B cell (primary cell): Measurements from ENCODE around the gene MRPL55. TPM values are rescaled to one million over a fixed set of nuclear protein-coding genes. Genes with fewer than 3 reads are reported as not detected.
A peak's percentile ranks its signal among the peaks of the same experiment; 100 is the strongest.

Experiments used
- ATAC-seq: fragments of 200-7000 bp; cut with Tn5 transposase; one replicate; pipeline ENCODE4 v1.10.0; 2021; ENCODE audit warnings: low read depth, mild to moderate bottlenecking, moderate number of reproducible peaks, moderate library complexity
- CTCF ChIA-PET: fragments of 350-600 bp; sonication (Branson Sonifier 250); formaldehyde crosslinking; loops from one replicate; lab custom pipeline; 2021; ENCODE audit warnings: antibody characterized with exemption, inconsistent platforms; lab: Charles Lee
- POLR2A ChIA-PET: fragments of 350-600 bp; sonication (Branson Sonifier 250); formaldehyde crosslinking; loops from one replicate; lab custom pipeline; 2021; ENCODE audit warnings: antibody characterized with exemption; lab: Charles Lee
- DNase-seq: peaks from one replicate; pipeline ENCODE4 v3.0.0; 2013
- H2AFZ ChIP-seq: 2 replicates; pipeline ENCODE4 v1.6.1; 2012; ENCODE audit warnings: mild to moderate bottlenecking, low read depth, low read length; ENCODE audit not compliant: insufficient read depth, poor library complexity, severe bottlenecking
- H3K27ac ChIP-seq, 2 donors: 1 replicate in 1 of 2; 2 replicates in 1 of 2; pipeline ENCODE4 v1.5.1; 2012 to 2013; ENCODE audit warnings: low read length in 2 of 2, mild to moderate bottlenecking in 2 of 2, moderate library complexity in 1 of 2
- H3K27me3 ChIP-seq, 4 experiments: fragments of 200-600 bp in 1 of 4; sonication (generic) in 1 of 4; replicated peaks in 1 of 4; 1 replicate in 2 of 4; 2 replicates in 2 of 4; pipeline versions ENCODE4 v1.6.1 to v1.7.0; 2013 to 2016; ENCODE audit warnings: low read length in 3 of 4, mild to moderate bottlenecking in 2 of 4, mixed read lengths in 1 of 4, moderate library complexity in 1 of 4; ENCODE audit not compliant: insufficient read depth in 4 of 4, control insufficient read depth in 3 of 4; ENCODE audit errors: control extremely low read depth in 1 of 4
- H3K36me3 ChIP-seq, 2 experiments: replicated peaks in 1 of 2; 1 replicate in 1 of 2; 2 replicates in 1 of 2; pipeline versions ENCODE4 v1.6.1 to v1.7.1; 2013; ENCODE audit warnings: low read length in 1 of 2; ENCODE audit not compliant: insufficient read depth in 2 of 2, control insufficient read depth in 1 of 2; ENCODE audit errors: control extremely low read depth in 1 of 2, extremely low read depth in 1 of 2
- H3K4me1 ChIP-seq, 2 donors: fragments of 200-600 bp in 1 of 2; sonication (generic) in 1 of 2; 1 replicate in 1 of 2; 2 replicates in 1 of 2; pipeline versions ENCODE4 v1.5.1 to v1.6.1; 2013 to 2017; ENCODE audit warnings: low read length in 2 of 2; ENCODE audit not compliant: control insufficient read depth in 2 of 2, insufficient read depth in 2 of 2
- H3K4me2 ChIP-seq: replicated peaks from 2 replicates; pipeline ENCODE3; 2012; ENCODE audit warnings: mild to moderate bottlenecking, low read depth, low read length; ENCODE audit not compliant: poor library complexity, severe bottlenecking
- H3K4me3 ChIP-seq, 5 experiments: fragments of 200-600 bp in 1 of 5; sonication (generic) in 1 of 5; 1 replicate in 3 of 5; 2 replicates in 2 of 5; pipeline versions ENCODE4 v1.5.1 to v1.7.0; 2011 to 2016; ENCODE audit warnings: low read length in 4 of 5, mild to moderate bottlenecking in 4 of 5, low read depth in 2 of 5, control low read depth in 1 of 5, moderate library complexity in 1 of 5; ENCODE audit not compliant: insufficient read depth in 1 of 5; ENCODE audit errors: control extremely low read depth in 1 of 5, extremely low read depth in 1 of 5
- H3K79me2 ChIP-seq: fragments of 200-600 bp; sonication (generic); one replicate; pipeline ENCODE4 v1.6.0; 2016; ENCODE audit warnings: low read length; ENCODE audit not compliant: control insufficient read depth, insufficient read depth
- H3K9ac ChIP-seq: fragments of 200-600 bp; sonication (generic); 2 replicates; pipeline ENCODE4 v1.6.1; 2017; ENCODE audit warnings: mild to moderate bottlenecking, low read length, moderate library complexity
- H3K9me3 ChIP-seq, 3 donors: one replicate each; pipeline versions ENCODE4 v1.6.1 to v1.7.1; 2013; ENCODE audit warnings: low read length in 2 of 3; ENCODE audit not compliant: control insufficient read depth in 2 of 3, insufficient read depth in 1 of 3; ENCODE audit errors: control extremely low read depth in 1 of 3
- H4K20me1 ChIP-seq: 2 replicates; pipeline ENCODE4 v1.6.0; 2012; ENCODE audit warnings: mild to moderate bottlenecking, low read length; ENCODE audit not compliant: insufficient read depth, control insufficient read depth, poor library complexity, severe bottlenecking
- H3K27ac Mint-ChIP-seq: one replicate; pipeline ENCODE4 v1.8.0; 2021; ENCODE audit warnings: mixed read lengths
- H3K27me3 Mint-ChIP-seq: one replicate; pipeline ENCODE4 v1.8.0; 2021; ENCODE audit warnings: mixed read lengths
- H3K4me1 Mint-ChIP-seq: one replicate; pipeline ENCODE4 v1.8.0; 2021; ENCODE audit warnings: mixed read lengths
- H3K4me3 Mint-ChIP-seq: one replicate; pipeline ENCODE4 v1.8.0; 2021; ENCODE audit warnings: mixed read lengths
- H3K9me3 Mint-ChIP-seq: one replicate; pipeline ENCODE4 v1.8.0; 2022; ENCODE audit warnings: mixed read lengths; ENCODE audit not compliant: insufficient read depth
- EZH2 ChIP-seq: IDR thresholded peaks from 2 replicates; pipeline ENCODE4 v1.6.1; 2012; ENCODE audit warnings: borderline replicate concordance, low read depth, mild to moderate bottlenecking, moderate library complexity, low read length; ENCODE audit not compliant: insufficient read depth, poor library complexity, severe bottlenecking
- WGBS: methylation state at CpG from one replicate; pipeline ENCODE4 v1.1.5; 2013; ENCODE audit warnings: missing lambda C conversion rate; ENCODE audit not compliant: insufficient coverage; 5-methylcytosine and 5-hydroxymethylcytosine counted together
- intact Hi-C: fragments of 100-400 bp; cut with micrococcal nuclease; formaldehyde crosslinking; loops from one replicate; pipeline ENCODE4 v1.10.0; 2022
- polyA plus RNA-seq: library from polyadenylated mRNA; depleted of rRNA; stranded (reverse); fragments of >200 nt; gene quantifications from 2 replicates; pipeline ENCODE4 v1.2.3, GENCODE V29; 2012
- total RNA-seq, 2 donors: library from RNA; stranded (reverse); fragments of 120-200 nt in 1 of 2; gene quantifications; 1 replicate in 1 of 2; 2 replicates in 1 of 2; pipeline versions ENCODE4 v1.2.3 to v1.2.4, GENCODE V29; 2013 to 2022
- TF ChIP-seq, protein P1 (sequence below): fragments of 200-600 bp; IDR thresholded peaks from one replicate; pipeline ENCODE4 v1.8.0; 2022; ENCODE audit warnings: antibody characterized with exemption, mild to moderate bottlenecking

Gene MRPL55
- total and polyA plus RNA-seq, 2 donors (not counting 1 experiment from before 2014, with no cell fraction given) = 38.9 to 297 TPM

DNA sequence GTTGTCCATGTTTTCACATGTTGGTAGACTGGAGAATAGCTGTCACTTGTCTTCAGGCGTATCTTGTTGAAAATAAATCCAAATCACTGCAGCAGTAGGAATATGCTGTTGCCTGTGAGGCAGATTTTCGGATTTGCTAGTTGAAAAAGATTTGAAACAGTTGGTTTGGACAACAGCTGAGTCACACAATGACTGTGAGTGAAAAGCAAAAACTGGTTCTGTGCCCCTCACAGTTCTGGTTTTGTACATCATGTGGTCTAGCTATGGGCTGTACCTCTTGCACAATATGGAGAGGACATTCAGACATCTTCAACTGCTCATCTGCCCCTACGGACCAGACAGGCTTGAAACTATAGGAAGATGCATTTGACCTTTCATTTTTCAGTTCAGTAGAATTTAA, 24.8 kb downstream of the MRPL55 start:
- Histone ChIP-seq H4K20me1 (peaks cover 72% of the 10 kb centered on the region), H3K27me3 (no peaks in the 10 kb centered on the region), H3K9me3 (no peaks in the 10 kb centered on the region), H3K4me3 (peak overlapping the region; percentile 78 to 97 (median 91)), H3K4me1 (peaks cover 64 to 70% of the 10 kb centered on the region in 2 donors), H3K9ac (peak overlapping the region; percentile 93), H3K27ac (peak overlapping the region in 1 of 2 donors; percentile 96), H3K4me2 (peak overlapping the region; percentile 98), H2AFZ (no peak overlapping the region), H3K79me2 (peaks cover 96% of the 10 kb centered on the region), H3K36me3 (peaks cover 0 to 8% of the 10 kb centered on the region in 2 experiments)
- 49% methylated on average over 3 of the region's 3 CpGs for WGBS
- CTCF ChIA-PET = interaction anchor here (0.7 kb wide), 1 partner anchor 327 kb away, joined by 3 read pairs; no protein-coding TSS in a partner anchor
- Mint-ChIP-seq H3K27me3 (no peaks in the 10 kb centered on the region), H3K4me3 (peak overlapping the region; percentile 94), H3K27ac (peak overlapping the region; percentile 93), H3K4me1 (peaks cover 63% of the 10 kb centered on the region), H3K9me3 (no peaks in the 10 kb centered on the region)
- POLR2A ChIA-PET = interaction anchor here (2.6 kb wide), 1 partner anchor 25 kb away, joined by 6 read pairs; the partner anchor contains the start of gene MRPL55
- ATAC-seq (no peak), DNase-seq (no peak)
- TF ChIP-seq, protein P1, sequence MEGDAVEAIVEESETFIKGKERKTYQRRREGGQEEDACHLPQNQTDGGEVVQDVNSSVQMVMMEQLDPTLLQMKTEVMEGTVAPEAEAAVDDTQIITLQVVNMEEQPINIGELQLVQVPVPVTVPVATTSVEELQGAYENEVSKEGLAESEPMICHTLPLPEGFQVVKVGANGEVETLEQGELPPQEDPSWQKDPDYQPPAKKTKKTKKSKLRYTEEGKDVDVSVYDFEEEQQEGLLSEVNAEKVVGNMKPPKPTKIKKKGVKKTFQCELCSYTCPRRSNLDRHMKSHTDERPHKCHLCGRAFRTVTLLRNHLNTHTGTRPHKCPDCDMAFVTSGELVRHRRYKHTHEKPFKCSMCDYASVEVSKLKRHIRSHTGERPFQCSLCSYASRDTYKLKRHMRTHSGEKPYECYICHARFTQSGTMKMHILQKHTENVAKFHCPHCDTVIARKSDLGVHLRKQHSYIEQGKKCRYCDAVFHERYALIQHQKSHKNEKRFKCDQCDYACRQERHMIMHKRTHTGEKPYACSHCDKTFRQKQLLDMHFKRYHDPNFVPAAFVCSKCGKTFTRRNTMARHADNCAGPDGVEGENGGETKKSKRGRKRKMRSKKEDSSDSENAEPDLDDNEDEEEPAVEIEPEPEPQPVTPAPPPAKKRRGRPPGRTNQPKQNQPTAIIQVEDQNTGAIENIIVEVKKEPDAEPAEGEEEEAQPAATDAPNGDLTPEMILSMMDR = no peak
- no peak for TF ChIP-seq EZH2
- intact Hi-C loops = no loop called here

DNA sequence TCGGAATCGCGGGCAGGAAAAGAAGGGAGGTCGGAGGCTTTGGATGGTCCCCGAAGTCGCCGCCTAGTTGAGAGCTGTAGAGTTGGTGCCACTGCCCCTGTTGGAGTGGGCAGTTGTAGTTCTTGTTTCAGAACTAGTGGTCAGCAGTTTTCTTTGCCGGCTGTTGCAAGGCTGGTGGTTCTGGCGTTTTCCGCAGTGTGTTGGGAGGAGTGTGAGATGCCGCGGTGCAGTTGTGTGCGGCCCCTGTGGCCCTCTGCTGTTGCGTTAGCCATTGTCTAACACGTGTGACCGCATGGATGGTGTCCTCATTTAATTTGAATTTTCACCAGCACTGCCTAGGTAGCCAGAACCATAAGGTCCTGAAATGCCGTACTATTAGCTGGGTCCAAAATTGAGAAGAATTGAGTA, 25.2 kb downstream of the MRPL55 start:
- ATAC-seq (no peak), DNase-seq (no peak)
- peak overlapping the region; percentile 98 for H3K4me2 ChIP-seq
- peaks cover 59 to 66% of the 10 kb centered on the region in 2 donors for H3K4me1 ChIP-seq
- 14% methylated on average over 17 of the region's 17 CpGs for WGBS
- H3K27ac ChIP-seq = peak overlapping the region; percentile 78 to 96
- ChIA-PET CTCF (no interaction called here), POLR2A (interaction anchor here (2.6 kb wide), 1 partner anchor 26 kb away, joined by 6 read pairs; the partner anchor contains the start of gene MRPL55)
- H3K4me3 Mint-ChIP-seq = peak overlapping the region; percentile 94
- H2AFZ ChIP-seq = no peak overlapping the region
- intact Hi-C loops = loop anchor here (2.0 kb wide), 1 partner anchor 129 kb away; no protein-coding TSS in a partner anchor
- no peaks in the 10 kb centered on the region for H3K9me3 ChIP-seq
- H3K4me1 Mint-ChIP-seq = peaks cover 60% of the 10 kb centered on the region
- no peaks in the 10 kb centered on the region for H3K27me3 ChIP-seq
- no peaks in the 10 kb centered on the region for H3K9me3 Mint-ChIP-seq
- peaks cover 67% of the 10 kb centered on the region for H4K20me1 ChIP-seq
- H3K27ac Mint-ChIP-seq = peak overlapping the region; percentile 93
- peaks cover 0 to 7% of the 10 kb centered on the region in 2 experiments for H3K36me3 ChIP-seq
- peak overlapping the region; percentile 93 for H3K9ac ChIP-seq
- H3K27me3 Mint-ChIP-seq = no peaks in the 10 kb centered on the region
- TF ChIP-seq, protein P1 = no peak
- no peak for TF ChIP-seq EZH2
- H3K4me3 ChIP-seq = peak overlapping the region; percentile 78 to 97 (median 91)
- H3K79me2 ChIP-seq = peaks cover 91% of the 10 kb centered on the region
